Loucy (cell line): ENCODE measurements around the gene NALCN.

Source experiments
- H2AFZ ChIP-seq: fragments of 200-600 bp; sonication (generic); 2 replicates; pipeline ENCODE4 v1.6.0; 2016; ENCODE audit warnings: antibody characterized with exemption, mild to moderate bottlenecking, low read length, moderate library complexity
- H3F3A ChIP-seq: fragments of 200-600 bp; 2 replicates; pipeline ENCODE4 v1.6.0; 2016; ENCODE audit warnings: antibody characterized with exemption, low read depth, mild to moderate bottlenecking
- H3K27me3 ChIP-seq: fragments of 200-600 bp; sonication (generic); 2 replicates; pipeline ENCODE4 v1.6.1; 2014; ENCODE audit warnings: low read length, mild to moderate bottlenecking; ENCODE audit not compliant: insufficient read depth, poor library complexity, severe bottlenecking
- H3K36me3 ChIP-seq: fragments of 200-600 bp; sonication (generic); 2 replicates; pipeline ENCODE4 v1.6.1; 2016; ENCODE audit warnings: low read length; ENCODE audit not compliant: insufficient read depth
- H3K4me1 ChIP-seq: fragments of 200-600 bp; sonication (generic); 2 replicates; pipeline ENCODE4 v1.5.1; 2014; ENCODE audit warnings: low read length, mild to moderate bottlenecking; ENCODE audit not compliant: insufficient read depth, poor library complexity, severe bottlenecking
- H3K4me2 ChIP-seq: fragments of 200-600 bp; sonication (generic); 2 replicates; pipeline ENCODE4 v1.6.0; 2014; ENCODE audit warnings: antibody characterized with exemption, low read length, low read depth, mild to moderate bottlenecking; ENCODE audit not compliant: poor library complexity, severe bottlenecking
- H3K4me3 ChIP-seq: fragments of 200-600 bp; sonication (generic); 2 replicates; pipeline ENCODE4 v1.5.1; 2014; ENCODE audit warnings: low read length, mild to moderate bottlenecking, mixed read lengths; ENCODE audit not compliant: poor library complexity, severe bottlenecking
- H3K79me2 ChIP-seq: fragments of 200-600 bp; sonication (generic); 2 replicates; pipeline ENCODE4 v1.6.1; 2014; ENCODE audit warnings: low read length; ENCODE audit not compliant: insufficient read depth
- H3K9ac ChIP-seq: fragments of 200-600 bp; sonication (generic); 2 replicates; pipeline ENCODE4 v1.6.0; 2014; ENCODE audit warnings: mild to moderate bottlenecking, low read depth, low read length, moderate library complexity; ENCODE audit not compliant: poor library complexity, severe bottlenecking
- H3K9me2 ChIP-seq: fragments of 200-600 bp; sonication (generic); replicated peaks from 2 replicates; pipeline ENCODE4 v1.6.1; 2016; ENCODE audit warnings: low read depth, low read length, mixed read lengths
- H3K9me3 ChIP-seq: fragments of 200-600 bp; sonication (generic); 2 replicates; pipeline ENCODE4 v1.6.1; 2014; ENCODE audit warnings: mild to moderate bottlenecking, antibody characterized with exemption, low read length, low read depth; ENCODE audit not compliant: insufficient read depth
- H4K20me1 ChIP-seq: fragments of 200-600 bp; sonication (generic); 2 replicates; pipeline ENCODE4 v1.6.0; 2014; ENCODE audit warnings: antibody characterized with exemption, low read length, mild to moderate bottlenecking; ENCODE audit not compliant: insufficient read depth, poor library complexity, severe bottlenecking
- EZH2phosphoT487 ChIP-seq: fragments of 200-600 bp; IDR thresholded peaks from 2 replicates; pipeline ENCODE4 v1.6.1; 2018; ENCODE audit warnings: antibody characterized with exemption, mild to moderate bottlenecking, moderate library complexity, borderline replicate concordance
- TF ChIP-seq, protein P1 (sequence below): fragments of 200-600 bp; sonication (generic); conservative IDR thresholded peaks from 2 replicates; pipeline ENCODE4 v1.5.1; 2014; ENCODE audit warnings: mild to moderate bottlenecking, antibody characterized with exemption, low read length

NALCN gene

DNA sequence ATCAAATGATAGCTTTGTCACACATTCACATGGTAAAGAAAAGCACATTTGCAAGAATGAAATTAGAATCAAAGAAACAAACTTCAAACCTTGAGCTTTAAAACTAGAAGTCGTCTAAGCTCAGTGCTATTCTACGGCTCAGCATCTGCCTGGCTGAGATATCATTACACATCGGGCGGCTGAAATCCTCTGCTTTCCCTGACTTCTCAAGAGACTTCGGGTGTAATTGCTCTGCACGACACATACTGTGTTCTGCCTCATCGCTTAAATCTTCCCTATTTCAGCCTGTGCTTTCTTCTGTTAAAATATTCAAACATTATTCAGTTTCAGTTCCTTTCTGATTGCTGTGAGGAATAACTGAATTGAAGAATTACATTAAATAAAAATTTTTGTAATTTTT, 265.3 kb downstream of the NALCN start:
- H3K36me3 ChIP-seq: no peaks in the 10 kb centered on the region
- H3K79me2 ChIP-seq: no peaks in the 10 kb centered on the region
- H3K9me2 ChIP-seq: no peaks in the 10 kb centered on the region
- H3K4me2 ChIP-seq: no peak overlapping the region
- TF ChIP-seq, protein P1, sequence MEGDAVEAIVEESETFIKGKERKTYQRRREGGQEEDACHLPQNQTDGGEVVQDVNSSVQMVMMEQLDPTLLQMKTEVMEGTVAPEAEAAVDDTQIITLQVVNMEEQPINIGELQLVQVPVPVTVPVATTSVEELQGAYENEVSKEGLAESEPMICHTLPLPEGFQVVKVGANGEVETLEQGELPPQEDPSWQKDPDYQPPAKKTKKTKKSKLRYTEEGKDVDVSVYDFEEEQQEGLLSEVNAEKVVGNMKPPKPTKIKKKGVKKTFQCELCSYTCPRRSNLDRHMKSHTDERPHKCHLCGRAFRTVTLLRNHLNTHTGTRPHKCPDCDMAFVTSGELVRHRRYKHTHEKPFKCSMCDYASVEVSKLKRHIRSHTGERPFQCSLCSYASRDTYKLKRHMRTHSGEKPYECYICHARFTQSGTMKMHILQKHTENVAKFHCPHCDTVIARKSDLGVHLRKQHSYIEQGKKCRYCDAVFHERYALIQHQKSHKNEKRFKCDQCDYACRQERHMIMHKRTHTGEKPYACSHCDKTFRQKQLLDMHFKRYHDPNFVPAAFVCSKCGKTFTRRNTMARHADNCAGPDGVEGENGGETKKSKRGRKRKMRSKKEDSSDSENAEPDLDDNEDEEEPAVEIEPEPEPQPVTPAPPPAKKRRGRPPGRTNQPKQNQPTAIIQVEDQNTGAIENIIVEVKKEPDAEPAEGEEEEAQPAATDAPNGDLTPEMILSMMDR: no peak
- no peak for TF ChIP-seq EZH2phosphoT487
- no peaks in the 10 kb centered on the region for H3K27me3 ChIP-seq
- H3K9me3 ChIP-seq: no peaks in the 10 kb centered on the region
- H3K4me1 ChIP-seq: no peaks in the 10 kb centered on the region
- no peaks in the 10 kb centered on the region for H4K20me1 ChIP-seq
- no peak overlapping the region for H3K4me3 ChIP-seq
- no peak overlapping the region for H2AFZ ChIP-seq
- no peak overlapping the region for H3K9ac ChIP-seq
- H3F3A ChIP-seq: no peaks in the 10 kb centered on the region

DNA sequence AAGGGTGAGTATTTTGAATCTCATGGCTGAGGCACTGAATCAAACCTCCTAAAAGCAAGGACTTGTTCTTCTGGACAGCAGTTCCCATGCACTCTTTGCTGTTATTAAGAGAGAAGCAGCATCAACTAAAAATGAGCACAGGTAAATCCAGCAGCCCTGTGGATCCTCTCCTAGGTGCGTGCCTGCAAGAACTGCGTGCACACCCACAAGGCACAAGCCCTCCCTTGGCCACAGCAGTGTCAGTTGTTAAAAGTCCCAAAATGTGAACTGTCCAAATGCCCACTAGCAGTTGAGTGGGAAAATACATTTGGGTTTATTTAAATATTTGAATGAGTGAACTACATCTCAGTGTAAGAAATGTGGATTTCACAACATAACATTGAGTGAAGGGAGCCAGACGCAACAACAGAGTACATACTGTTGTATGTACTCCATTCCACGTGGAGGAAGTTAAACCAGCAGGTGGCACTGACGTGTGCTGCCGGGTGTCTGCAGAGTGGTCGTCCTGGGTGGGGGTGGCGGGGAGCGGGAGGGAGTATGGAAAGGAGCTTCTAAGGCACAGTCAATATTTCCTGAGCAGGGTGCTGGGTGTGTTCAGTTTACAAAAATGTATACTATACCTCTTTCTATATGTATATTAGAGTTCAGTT, 266.4 kb downstream of the NALCN start:
- H3K9me3 ChIP-seq: no peaks in the 10 kb centered on the region
- no peaks in the 10 kb centered on the region for H3K4me1 ChIP-seq
- H3F3A ChIP-seq: no peaks in the 10 kb centered on the region
- H3K9me2 ChIP-seq: no peaks in the 10 kb centered on the region
- no peak overlapping the region for H3K4me3 ChIP-seq
- no peak overlapping the region for H2AFZ ChIP-seq
- TF ChIP-seq EZH2phosphoT487: no peak
- TF ChIP-seq, protein P1: peak; percentile 63
- no peaks in the 10 kb centered on the region for H3K27me3 ChIP-seq
- no peaks in the 10 kb centered on the region for H4K20me1 ChIP-seq
- no peaks in the 10 kb centered on the region for H3K79me2 ChIP-seq
- H3K4me2 ChIP-seq: no peak overlapping the region
- no peaks in the 10 kb centered on the region for H3K36me3 ChIP-seq
- H3K9ac ChIP-seq: no peak overlapping the region

DNA sequence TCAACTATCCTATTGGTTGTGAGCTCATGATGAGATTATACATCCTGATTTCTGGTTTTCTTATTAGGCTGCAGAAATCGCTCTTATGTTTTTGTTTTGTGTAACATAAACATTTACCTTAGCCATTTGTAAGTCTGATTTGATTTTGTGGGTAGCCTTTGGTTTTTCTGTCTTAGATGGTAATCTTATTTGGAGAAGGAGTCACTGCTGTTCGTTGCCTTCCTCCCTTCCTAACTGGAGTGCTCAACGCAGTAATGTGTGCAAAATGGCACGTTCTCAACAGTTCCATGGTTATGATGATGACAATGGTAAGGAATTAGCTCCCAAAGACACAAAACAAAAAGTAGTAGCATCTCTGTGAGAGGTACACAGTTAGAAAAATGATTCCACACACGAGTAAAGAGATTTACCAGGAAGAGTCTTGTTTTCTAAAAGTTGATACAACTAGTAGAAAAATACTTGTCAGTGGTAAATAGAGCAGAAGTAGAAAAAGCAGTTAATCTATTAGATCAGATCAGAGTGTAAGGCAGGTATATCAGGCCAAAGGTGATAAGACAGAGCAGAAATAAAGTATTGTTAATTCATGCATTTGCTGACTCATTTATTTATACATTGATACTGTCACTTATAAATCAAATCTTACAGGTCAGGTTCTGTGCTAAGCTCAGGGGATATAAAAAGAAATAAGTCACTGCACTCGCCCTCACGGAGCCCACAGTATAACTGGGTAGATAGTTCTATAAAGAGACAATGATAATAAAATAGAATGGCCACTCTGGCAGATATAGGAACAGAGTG, 270.0 kb downstream of the NALCN start:
- Histone ChIP-seq H3K9me3 (no peaks in the 10 kb centered on the region), H3K9me2 (no peaks in the 10 kb centered on the region), H3F3A (no peaks in the 10 kb centered on the region), H3K4me3 (no peak overlapping the region), H3K79me2 (no peaks in the 10 kb centered on the region), H4K20me1 (no peaks in the 10 kb centered on the region), H2AFZ (no peak overlapping the region), H3K9ac (no peak overlapping the region), H3K4me2 (no peak overlapping the region), H3K27me3 (no peaks in the 10 kb centered on the region), H3K4me1 (no peaks in the 10 kb centered on the region), H3K36me3 (no peaks in the 10 kb centered on the region)
- TF ChIP-seq, protein P1: no peak
- no peak for TF ChIP-seq EZH2phosphoT487
